Endodermal cell (in vitro differentiated cells): ENCODE measurements around the gene COX6A1. TPM values are rescaled to one million over a fixed set of nuclear protein-coding genes. Genes with fewer than 3 reads are reported as not detected.

Source experiments
- DNase-seq: peaks from one replicate; pipeline ENCODE4 v3.0.0-alpha.2; 2017
- H3K27ac ChIP-seq: 2 replicates; pipeline ENCODE4 v1.5.1; 2013; ENCODE audit warnings: mild to moderate bottlenecking, low read depth, low read length, moderate library complexity
- H3K27me3 ChIP-seq: 2 replicates; pipeline ENCODE4 v1.6.1; 2013; ENCODE audit warnings: mild to moderate bottlenecking, low read length, moderate library complexity; ENCODE audit not compliant: insufficient read depth, control insufficient read depth, poor library complexity, severe bottlenecking
- H3K36me3 ChIP-seq: 2 replicates; pipeline ENCODE4 v1.7.0; 2013; ENCODE audit warnings: mild to moderate bottlenecking, low read length, moderate library complexity; ENCODE audit not compliant: control insufficient read depth, insufficient read depth
- H3K4me1 ChIP-seq: one replicate; pipeline ENCODE4 v1.7.0; 2013; ENCODE audit warnings: low read length; ENCODE audit not compliant: control insufficient read depth, insufficient read depth
- H3K4me3 ChIP-seq: 2 replicates; pipeline ENCODE4 v1.5.1; 2013; ENCODE audit warnings: mild to moderate bottlenecking, low read length, moderate library complexity
- H3K9ac ChIP-seq: 2 replicates; pipeline ENCODE4 v1.6.1; 2013; ENCODE audit warnings: mild to moderate bottlenecking, low read length, moderate library complexity; ENCODE audit not compliant: poor library complexity, severe bottlenecking; ENCODE audit errors: extremely low read depth
- H3K9me3 ChIP-seq: 2 replicates; pipeline ENCODE4 v1.6.1; 2013; ENCODE audit warnings: mild to moderate bottlenecking, low read length, moderate library complexity; ENCODE audit not compliant: control insufficient read depth
- H3K27ac Mint-ChIP-seq: 2 replicates; pipeline ENCODE4 v1.8.0; 2020; ENCODE audit warnings: mixed read lengths
- H3K27me3 Mint-ChIP-seq: 2 replicates; pipeline ENCODE4 v1.8.0; 2021; ENCODE audit warnings: mild to moderate bottlenecking, mixed read lengths; ENCODE audit not compliant: insufficient read depth
- H3K36me3 Mint-ChIP-seq: 2 replicates; pipeline ENCODE4 v1.8.0; 2020; ENCODE audit warnings: low read depth, mixed read lengths
- H3K4me1 Mint-ChIP-seq: 2 replicates; pipeline ENCODE4 v1.8.0; 2020; ENCODE audit warnings: mixed read lengths
- H3K4me3 Mint-ChIP-seq: 2 replicates; pipeline ENCODE4 v1.8.0; 2020; ENCODE audit warnings: mild to moderate bottlenecking, moderate library complexity, mixed read lengths
- H3K9me3 Mint-ChIP-seq: 2 replicates; pipeline ENCODE4 v1.8.0; 2020; ENCODE audit warnings: mild to moderate bottlenecking, mixed read lengths
- CTCF ChIP-seq: fragments of 200-600 bp; sonication (generic); conservative IDR thresholded peaks from 2 replicates; pipeline ENCODE4 v1.5.0; 2021; ENCODE audit warnings: antibody characterized with exemption, mild to moderate bottlenecking
- WGBS, 2 experiments: methylation state at CpG; one replicate each; pipeline versions ENCODE4 v1.1.5 to v1.1.7; 2013; ENCODE audit warnings: missing lambda C conversion rate in 2 of 2, mixed read lengths in 1 of 2; ENCODE audit not compliant: insufficient coverage in 1 of 2, insufficient read length in 1 of 2; 5-methylcytosine and 5-hydroxymethylcytosine counted together
- total RNA-seq, 2 donors: library from RNA; stranded (reverse); fragmentation: NEBNext Ultra II Directional in 1 of 2; extraction: Animal tissue kit (Norgen Biotek cat#: 25700) in 1 of 2; gene quantifications; 2 replicates in 1 of 2; 3 replicates in 1 of 2; pipeline ENCODE4 v1.2.1, GENCODE V29; 2021

The COX6A1 gene
- total RNA-seq, 2 donors from 2014 or later = 344 to 354 TPM

- H3K27ac Mint-ChIP-seq = no peak overlapping the region
- H3K9me3 Mint-ChIP-seq = peaks cover 1% of the 10 kb centered on the region
- no peak overlapping the region for H3K4me3 Mint-ChIP-seq
- no peak overlapping the region for H3K9ac ChIP-seq
- no peaks in the 10 kb centered on the region for H3K36me3 ChIP-seq
- no peaks in the 10 kb centered on the region for H3K4me1 ChIP-seq
- no peaks in the 10 kb centered on the region for H3K36me3 Mint-ChIP-seq
- 100% methylated on average over 1 of the region's 1 CpG for WGBS, 2 experiments
- no peak overlapping the region for H3K27ac ChIP-seq
- peaks cover 9% of the 10 kb centered on the region for H3K4me1 Mint-ChIP-seq
- TF ChIP-seq CTCF = no peak
- peak; percentile 69 for DNase-seq
- no peaks in the 10 kb centered on the region for H3K9me3 ChIP-seq
- H3K27me3 Mint-ChIP-seq = no peaks in the 10 kb centered on the region
- H3K4me3 ChIP-seq = no peak overlapping the region
- H3K27me3 ChIP-seq = no peaks in the 10 kb centered on the region
Observed at GRCh38 chr12:120404271-120404670, 33.6 kb upstream of the COX6A1 start.

- no peaks in the 10 kb centered on the region for H3K36me3 ChIP-seq
- H3K9ac ChIP-seq = no peak overlapping the region
- H3K27ac Mint-ChIP-seq = no peak overlapping the region
- H3K4me1 Mint-ChIP-seq = peaks cover 9% of the 10 kb centered on the region
- peaks cover 1% of the 10 kb centered on the region for H3K9me3 Mint-ChIP-seq
- no peak for TF ChIP-seq CTCF
- DNase-seq = no peak
- no peaks in the 10 kb centered on the region for H3K36me3 Mint-ChIP-seq
- no peak overlapping the region for H3K4me3 ChIP-seq
- no peaks in the 10 kb centered on the region for H3K27me3 Mint-ChIP-seq
- H3K4me3 Mint-ChIP-seq = no peak overlapping the region
- 92 to 94% methylated on average over 3 of the region's 3 CpGs for WGBS, 2 experiments
- no peak overlapping the region for H3K27ac ChIP-seq
- no peaks in the 10 kb centered on the region for H3K9me3 ChIP-seq
- H3K27me3 ChIP-seq = no peaks in the 10 kb centered on the region
- no peaks in the 10 kb centered on the region for H3K4me1 ChIP-seq
Observed at GRCh38 chr12:120406069-120406468, 31.8 kb upstream of the COX6A1 start.

- DNase-seq = no peak
- H3K36me3 Mint-ChIP-seq = no peaks in the 10 kb centered on the region
- Histone ChIP-seq H3K27me3 (no peaks in the 10 kb centered on the region), H3K27ac (no peak overlapping the region), H3K4me1 (no peaks in the 10 kb centered on the region), H3K4me3 (no peak overlapping the region), H3K36me3 (no peaks in the 10 kb centered on the region), H3K9ac (no peak overlapping the region), H3K9me3 (no peaks in the 10 kb centered on the region)
- H3K4me3 Mint-ChIP-seq = no peak overlapping the region
- no peak overlapping the region for H3K27ac Mint-ChIP-seq
- 90 to 100% methylated on average over 2 to 3 of the region's 3 CpGs for WGBS, 2 experiments
- peaks cover 9% of the 10 kb centered on the region for H3K4me1 Mint-ChIP-seq
- H3K27me3 Mint-ChIP-seq = no peaks in the 10 kb centered on the region
- H3K9me3 Mint-ChIP-seq = peaks cover 1% of the 10 kb centered on the region
- TF ChIP-seq CTCF = no peak
Observed at GRCh38 chr12:120406553-120406952, 31.4 kb upstream of the COX6A1 start.
